ENCODE data around the gene NR0B2.

Gene NR0B2

GRCh38 chr1:26913754-26914619, at the start of gene NR0B2:
Gene NR0B2 (minus strand): TSS chr1:26913975. CDS start chr1:26913940, 35 bp downstream.
- ChIA-PET CTCF (interaction anchor here (1.5 kb wide), 1 partner anchor 10 kb away, joined by 3 read pairs; no protein-coding TSS in a partner anchor), POLR2A (interaction anchor here (0.6 to 1.1 kb wide), 2 partner anchors 13 to 16 kb away, joined by 3 read pairs; partner anchors contain the start of gene GPATCH3)
- TF ChIP-seq CTCF (IDR thresholded peaks at IDR 0.05; ENCODE audit: control extremely low read depth, extremely low read depth, low read depth, missing control alignments) = no peak
- DNase-seq (ENCODE audit: extremely low spot score) = no peak

GRCh38 chr1:26961826-26962225, 48.1 kb upstream of the NR0B2 start:
- DNase-seq (ENCODE audit: extremely low spot score) = no peak
- CTCF ChIA-PET = interaction anchor here (0.6 to 1.1 kb wide), 2 partner anchors 8 to 136 kb away, joined by 3 read pairs; no protein-coding TSS in a partner anchor
- POLR2A ChIA-PET = no interaction called here
- no peak for TF ChIP-seq CTCF (IDR thresholded peaks at IDR 0.05; ENCODE audit: control extremely low read depth, extremely low read depth, low read depth, missing control alignments)

- no peak for DNase-seq (ENCODE audit: extremely low spot score)
- ChIA-PET CTCF (interaction anchor here (0.8 to 1.8 kb wide), 2 partner anchors 8 to 37 kb away, joined by 3 to 4 read pairs; no protein-coding TSS in a partner anchor), POLR2A (interaction anchor here (0.6 kb wide), 1 partner anchor 14 kb away, joined by 5 read pairs; no protein-coding TSS in a partner anchor)
- TF ChIP-seq CTCF (IDR thresholded peaks at IDR 0.05; ENCODE audit: control extremely low read depth, extremely low read depth, low read depth, missing control alignments) = no peak
Measured at GRCh38 chr1:26960625-26960966, 46.8 kb upstream of the NR0B2 start.

- ChIA-PET POLR2A (no interaction called here), CTCF (interaction anchor here (0.8 to 1.8 kb wide), 2 partner anchors 9 to 37 kb away, joined by 3 to 4 read pairs; no protein-coding TSS in a partner anchor)
- no peak for TF ChIP-seq CTCF (IDR thresholded peaks at IDR 0.05; ENCODE audit: control extremely low read depth, extremely low read depth, low read depth, missing control alignments)
- no peak for DNase-seq (ENCODE audit: extremely low spot score)
Measured at GRCh38 chr1:26959722-26960624, 46.2 kb upstream of the NR0B2 start, which contains the start of gene KDF1. Gene KDF1 (minus strand): TSS chr1:26960468. CDS start chr1:26952380, 8,088 bp downstream.

- ChIA-PET POLR2A (no interaction called here), CTCF (interaction anchor here (1.0 to 1.8 kb wide), 2 partner anchors 9 to 10 kb away, joined by 3 to 4 read pairs; no protein-coding TSS in a partner anchor)
- no peak for DNase-seq (ENCODE audit: extremely low spot score)
- TF ChIP-seq CTCF (IDR thresholded peaks at IDR 0.05; ENCODE audit: control extremely low read depth, extremely low read depth, low read depth, missing control alignments) = no peak
Measured at GRCh38 chr1:26959270-26959669, 45.5 kb upstream of the NR0B2 start.

GRCh38 chr1:26957306-26957705, 43.5 kb upstream of the NR0B2 start:
- CTCF ChIA-PET = no interaction called here
- POLR2A ChIA-PET = no interaction called here
- DNase-seq (ENCODE audit: extremely low spot score) = no peak
- TF ChIP-seq CTCF (IDR thresholded peaks at IDR 0.05; ENCODE audit: control extremely low read depth, extremely low read depth, low read depth, missing control alignments) = no peak
